Measurements from ENCODE around the gene RHCE.
"Not testable (repeated sequence)": the region's sequence is repeated elsewhere in the genome, so short reads cannot be mapped to it uniquely, and the experiment has no call there.

RHCE gene

DNA sequence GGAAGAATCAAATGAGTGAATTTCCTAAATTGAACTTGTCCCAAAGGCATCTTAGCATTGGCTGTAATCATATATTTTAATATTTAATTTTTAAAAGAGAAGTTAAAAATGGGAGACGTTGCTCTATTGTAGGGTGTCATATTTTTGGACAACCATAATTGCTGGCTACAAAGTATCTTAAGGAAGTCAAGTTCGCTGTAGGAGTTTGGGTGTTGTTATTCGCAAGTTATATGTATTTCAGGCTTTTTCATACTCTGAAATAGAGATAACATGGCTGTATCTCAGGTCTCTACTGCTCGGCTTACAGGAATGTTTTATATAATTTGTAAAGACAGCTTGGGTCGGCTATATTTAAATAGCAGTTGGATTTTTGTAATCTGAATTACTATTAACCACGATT, 81.6 kb downstream of the RHCE start:
- DNase-seq = no peak

DNA sequence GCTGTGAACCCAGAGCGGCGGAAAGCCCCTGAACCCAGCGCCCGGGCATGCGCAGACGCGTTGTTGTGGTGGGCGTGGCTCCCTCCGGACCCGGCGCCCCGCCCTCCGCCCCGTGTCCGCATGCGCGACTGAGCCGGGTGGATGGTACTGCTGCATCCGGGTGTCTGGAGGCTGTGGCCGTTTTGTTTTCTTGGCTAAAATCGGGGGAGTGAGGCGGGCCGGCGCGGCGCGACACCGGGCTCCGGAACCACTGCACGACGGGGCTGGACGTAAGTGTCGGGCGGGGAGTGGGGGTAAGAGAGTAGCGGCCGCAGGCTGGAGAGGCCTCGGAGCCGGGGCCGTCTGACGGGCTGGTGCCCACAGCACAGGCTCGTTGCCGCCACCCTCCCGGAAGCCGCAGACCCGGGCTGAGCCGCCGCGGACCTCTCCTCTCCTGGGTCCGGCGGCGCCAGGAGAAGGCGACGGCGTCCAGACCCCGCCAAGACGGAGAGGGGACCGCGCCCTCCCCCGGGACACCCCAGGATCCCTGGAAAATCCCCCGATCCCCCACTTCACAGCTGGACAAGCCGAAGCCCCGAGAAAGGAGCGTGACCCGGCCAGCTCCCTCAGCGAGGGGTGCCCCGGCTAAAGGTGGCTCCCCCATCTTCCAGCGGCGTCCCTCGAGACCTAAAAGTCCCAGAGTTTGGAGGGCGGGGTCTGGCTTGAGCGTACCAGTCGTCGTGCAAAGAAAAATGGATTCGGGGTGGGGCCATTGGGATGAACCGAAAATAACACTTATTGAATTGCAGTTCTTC, 82.2 kb downstream of the RHCE start, which contains the start of gene TMEM50A:
TSS of gene TMEM50A (plus strand) at position 147 of the 794 bp plus-strand sequence. CDS start 2,153 bp downstream, outside the sequence.
- DNase-seq = peak; percentile 90

- peak; percentile 20 for DNase-seq
These were observed 83.0 kb downstream of the RHCE start for GRCh38 chr1:25337483-25338187.

- peak; percentile 43 for DNase-seq
These were observed 83.7 kb downstream of the RHCE start for GRCh38 chr1:25336922-25337354.

GRCh38 chr1:25329950-25330349, 90.7 kb downstream of the RHCE start:
- peak; percentile 14 for DNase-seq

- DNase-seq = not testable (repeated sequence)
These were observed 91.3 kb downstream of the RHCE start for GRCh38 chr1:25329336-25329735.

- DNase-seq = not testable (repeated sequence)
These were observed 91.8 kb downstream of the RHCE start for GRCh38 chr1:25328791-25329185.

DNA sequence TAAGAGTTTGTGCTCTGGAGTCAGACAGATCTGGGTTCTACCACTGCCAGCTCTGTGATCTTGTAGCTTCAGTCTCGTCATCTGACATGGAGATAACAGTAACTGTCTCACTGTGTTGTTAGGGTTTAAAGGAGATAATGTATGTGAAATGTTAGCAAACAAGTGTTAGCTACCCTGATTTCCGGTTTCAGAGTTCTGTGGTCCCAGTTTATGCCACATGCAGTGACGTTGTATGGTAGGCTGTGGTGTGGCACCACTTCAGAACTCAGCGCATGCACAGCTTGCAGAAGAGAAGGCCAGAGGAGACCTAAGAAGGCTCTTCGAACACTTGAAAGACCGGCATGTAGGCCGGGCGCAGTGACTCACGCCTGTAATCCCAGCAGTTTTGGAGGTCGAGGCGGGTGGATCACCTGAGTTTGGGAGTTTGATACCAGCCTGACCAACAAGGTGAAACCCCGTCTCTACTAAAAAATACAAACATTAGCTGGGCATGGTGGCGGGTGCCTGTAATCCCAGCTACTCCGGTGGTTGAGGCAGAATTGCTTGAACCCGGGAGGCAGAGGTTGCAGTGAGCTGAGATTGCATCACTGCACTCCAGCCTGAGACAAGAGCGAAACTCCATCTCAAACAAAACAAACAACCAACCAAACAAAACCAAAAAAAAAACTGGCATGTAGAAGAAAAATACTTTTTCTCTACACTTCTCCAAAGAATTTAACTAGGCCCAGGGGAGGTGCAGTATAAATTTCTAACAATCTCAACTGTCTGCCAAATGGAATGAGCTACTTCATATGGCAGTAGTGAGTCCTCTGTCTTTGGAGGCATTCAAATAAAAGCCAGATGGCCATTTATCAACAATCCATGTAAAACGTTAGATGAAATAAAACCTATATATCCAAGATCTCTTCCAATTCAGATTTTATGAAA, 92.5 kb downstream of the RHCE start:
- DNase-seq = not testable (repeated sequence)

- DNase-seq = not testable (repeated sequence)
These were observed 96.2 kb downstream of the RHCE start for GRCh38 chr1:25324407-25324806.

DNA sequence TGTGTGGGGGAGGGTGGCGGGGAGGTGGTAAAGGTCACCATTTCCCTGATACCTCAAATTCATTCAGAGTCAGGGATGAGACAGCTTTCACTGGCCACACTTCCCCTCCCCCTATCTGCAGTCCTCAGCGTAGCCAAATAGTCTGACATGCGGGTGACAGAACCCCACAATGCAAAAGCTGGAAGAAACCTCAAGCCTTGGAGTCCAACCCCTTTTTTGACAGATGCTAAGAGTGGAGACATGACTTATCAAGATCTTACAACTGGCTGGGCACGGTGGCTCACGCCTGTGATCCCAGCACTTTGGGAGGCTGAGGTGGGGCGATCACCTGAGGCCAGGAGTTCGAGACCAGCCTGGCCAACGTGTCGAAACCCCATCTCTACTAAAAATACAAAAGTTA, 98.5 kb downstream of the RHCE start:
- DNase-seq = not testable (repeated sequence)

DNA sequence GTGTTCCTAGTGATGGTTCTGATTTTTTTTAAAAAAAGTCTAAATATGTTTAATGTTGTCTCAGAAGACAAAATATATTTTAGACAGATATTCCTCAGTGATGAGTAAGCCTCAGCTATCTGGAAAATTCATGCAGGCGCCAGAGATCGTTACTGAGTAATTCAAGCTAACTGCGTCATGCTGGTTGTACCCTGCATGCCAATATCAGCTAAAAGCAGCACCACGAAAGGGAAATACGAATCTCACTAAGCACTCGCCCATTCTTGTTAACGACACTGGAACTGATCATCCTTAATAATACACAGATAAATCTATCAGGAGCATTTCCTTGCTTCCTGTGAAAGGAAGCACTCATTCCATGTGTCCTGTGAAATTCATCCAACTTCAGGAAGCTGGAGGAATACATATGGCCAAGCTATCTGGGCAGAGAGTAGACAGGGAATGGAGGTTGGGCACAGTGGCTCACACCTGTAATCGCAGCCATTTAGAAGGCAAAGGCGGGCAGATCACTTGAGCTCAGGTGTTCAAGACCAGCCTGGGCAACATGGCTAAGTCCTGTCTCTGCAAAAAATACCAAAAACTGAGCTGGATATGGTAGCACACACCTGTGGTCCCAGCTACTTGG, 100.2 kb downstream of the RHCE start:
- not testable (repeated sequence) for DNase-seq

DNA sequence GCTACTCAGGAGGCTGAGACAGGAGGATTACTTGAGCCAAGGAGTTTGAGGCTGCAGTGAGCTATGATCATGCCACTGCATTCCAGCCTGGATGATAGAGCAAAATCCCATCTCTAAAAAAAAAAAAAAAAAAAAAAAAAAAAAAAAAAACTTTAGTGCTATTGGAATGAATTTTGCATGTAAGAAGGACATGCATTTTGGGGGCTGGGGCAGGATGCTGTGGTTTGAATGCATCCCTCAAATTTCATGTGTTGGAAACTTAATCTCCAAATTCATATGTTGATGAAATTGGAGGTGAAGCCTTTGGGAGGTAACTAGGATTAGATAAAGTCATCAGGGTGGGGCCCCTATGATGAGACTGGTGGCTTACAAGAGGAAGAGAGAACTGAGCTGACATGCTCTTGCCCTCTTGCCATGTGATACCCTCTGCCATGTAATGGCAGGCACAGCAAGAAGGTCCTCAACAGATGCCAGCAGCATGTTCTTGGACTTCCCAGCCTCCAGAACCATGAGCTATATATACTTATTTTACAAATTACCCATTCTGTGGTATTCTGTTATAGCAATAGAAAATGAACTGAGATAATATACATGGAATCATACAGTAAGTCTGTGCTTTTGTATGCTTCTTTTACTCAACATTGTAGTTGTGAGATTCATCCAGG, 107.7 kb downstream of the RHCE start:
- not testable (repeated sequence) for DNase-seq
